Stromal cell of bone marrow (primary cell): ENCODE measurements around the gene TRIP10.
"Not testable (repeated sequence)": the region's sequence is repeated elsewhere in the genome, so short reads cannot be mapped to it uniquely, and the experiment has no call there.

Source experiments
- DNase-seq: peaks from one replicate; pipeline ENCODE4 v3.0.0-alpha.2; 2012; ENCODE audit warnings: low read depth

The TRIP10 gene

DNA sequence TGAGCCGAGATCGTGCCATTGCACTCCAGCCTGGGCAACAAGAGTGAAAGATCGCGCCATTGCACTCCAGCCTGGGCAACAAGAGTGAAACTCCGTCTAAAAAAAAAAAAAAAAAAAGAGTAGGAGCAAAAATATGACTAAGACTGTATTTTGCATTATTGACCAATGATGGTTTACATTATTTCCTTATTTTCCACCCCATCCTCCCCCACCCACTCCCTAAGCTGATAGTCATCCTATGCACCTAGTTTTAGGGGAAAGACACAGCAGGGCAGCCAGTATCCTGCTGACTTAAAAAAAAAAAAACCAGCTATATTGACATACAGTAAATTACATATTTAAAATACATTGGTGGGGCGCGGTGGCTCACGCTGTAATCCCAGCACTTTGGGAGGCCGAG is 58.2 kb downstream of the TRIP10 start:
- no peak for DNase-seq

DNA sequence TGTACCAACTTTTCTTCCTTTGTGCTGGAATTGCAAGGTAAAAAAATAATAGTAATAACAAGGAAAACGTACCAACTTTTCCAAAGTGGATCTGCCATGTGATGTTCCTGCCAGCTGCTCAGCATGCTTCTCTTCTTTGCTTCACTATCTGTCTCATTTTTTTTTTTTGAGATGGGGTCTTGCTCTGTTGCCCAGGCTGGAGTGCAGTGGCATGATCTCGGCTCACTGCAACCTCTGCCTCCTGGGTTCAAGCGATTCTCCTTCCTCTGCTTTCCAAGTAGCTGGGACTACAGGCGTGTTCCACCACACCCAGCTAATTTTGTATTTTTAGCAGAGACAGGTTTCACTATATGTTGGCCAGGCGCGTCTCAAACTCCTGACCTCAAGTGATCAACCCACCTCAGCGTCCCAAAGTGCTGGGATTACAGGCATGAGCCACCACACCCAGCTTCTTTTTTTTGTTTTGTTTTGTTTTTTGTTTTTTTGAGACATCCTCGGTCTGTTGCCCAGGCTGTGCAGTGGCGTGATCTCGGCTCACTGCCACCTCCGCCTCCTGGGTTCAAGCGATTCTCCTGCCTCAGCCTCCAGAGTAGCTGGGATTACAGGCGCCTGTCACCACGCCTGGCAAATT is 60.8 kb downstream of the TRIP10 start:
- DNase-seq: not testable (repeated sequence)

DNA sequence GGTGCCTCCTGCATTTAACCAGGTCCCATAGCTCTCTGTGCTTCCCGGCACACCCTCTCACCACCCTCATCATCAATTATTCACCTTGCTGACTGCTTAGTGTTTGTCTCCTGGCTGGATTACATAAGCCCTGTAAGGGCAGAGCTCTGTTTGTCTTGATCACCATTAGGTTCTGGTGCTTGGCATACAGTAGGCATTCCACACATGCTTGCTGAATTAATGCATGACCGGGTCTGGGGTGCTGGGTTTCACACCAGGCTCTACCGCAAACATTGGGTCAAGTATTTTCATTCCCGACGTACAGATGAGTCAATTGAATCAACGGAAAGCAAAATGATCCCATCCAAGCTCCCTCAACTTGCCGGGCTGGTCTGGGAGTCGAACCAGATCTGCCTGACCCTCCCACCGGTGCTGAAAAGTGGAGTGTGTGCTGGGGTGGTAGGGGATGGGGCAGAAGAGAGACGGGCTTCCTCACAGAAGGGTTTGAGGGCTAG is 61.6 kb downstream of the TRIP10 start:
- DNase-seq: peak; percentile 23
